Esophagus muscularis mucosa (tissue), 4 donors: ENCODE measurements around the gene ENOX2. TPM values are rescaled to one million over a fixed set of nuclear protein-coding genes. Genes with fewer than 3 reads are reported as not detected.
A peak's percentile ranks its signal among the peaks of the same experiment; 100 is the strongest.

Source experiments
- DNase-seq: peaks from one replicate; pipeline ENCODE4 v3.0.0-alpha.2; 2017; ENCODE audit errors: extremely low spot score
- H3K27ac ChIP-seq, 4 donors: fragments of 200-600 bp; sonication (generic); replicated peaks in 1 of 4; 1 replicate in 3 of 4; 2 replicates in 1 of 4; pipeline ENCODE4 v1.5.1; 2016 to 2019; ENCODE audit warnings: mild to moderate bottlenecking in 1 of 4
- H3K27me3 ChIP-seq, 4 donors: fragments of 200-600 bp; sonication (generic); one replicate each; pipeline versions ENCODE4 v1.5.1 to v1.6.0; 2016 to 2019
- H3K36me3 ChIP-seq, 4 donors: fragments of 200-600 bp; sonication (generic); one replicate each; pipeline ENCODE4 v1.5.1; 2016 to 2019
- H3K4me1 ChIP-seq, 4 donors: fragments of 200-600 bp; sonication (generic); one replicate each; pipeline ENCODE4 v1.5.1; 2016 to 2019
- H3K4me3 ChIP-seq, 4 donors: fragments of 200-600 bp; sonication (generic); 1 replicate in 2 of 4; 2 replicates in 2 of 4; pipeline ENCODE4 v1.5.1; 2016 to 2019; ENCODE audit warnings: mild to moderate bottlenecking in 4 of 4, moderate library complexity in 1 of 4
- H3K9me3 ChIP-seq, 4 donors: fragments of 200-600 bp; sonication (generic); 1 replicate in 3 of 4; 2 replicates in 1 of 4; pipeline ENCODE4 v1.5.1; 2016 to 2019
- CTCF ChIP-seq, 3 experiments: fragments of 200-600 bp in 2 of 3; fragments of 450-650 bp in 1 of 3; sonication (generic) in 2 of 3; IDR thresholded peaks; one replicate each; pipeline ENCODE4 v1.5.1; 2017 to 2019; ENCODE audit warnings: antibody characterized with exemption in 3 of 3, mild to moderate bottlenecking in 2 of 3, moderate library complexity in 1 of 3
- EP300 ChIP-seq: sonication (generic); formaldehyde crosslinking; IDR thresholded peaks from one replicate; pipeline ENCODE4 v1.6.1; 2017; ENCODE audit warnings: antibody characterized with exemption
- POLR2A ChIP-seq: fragments of 450-650 bp; IDR thresholded peaks from one replicate; pipeline ENCODE4 v1.6.1; 2017; ENCODE audit warnings: antibody characterized with exemption, moderate library complexity, mild to moderate bottlenecking, low read depth
- POLR2AphosphoS5 ChIP-seq, 2 donors: sonication (generic); formaldehyde crosslinking; IDR thresholded peaks; one replicate each; pipeline ENCODE4 v1.6.1; 2017; ENCODE audit warnings: antibody characterized with exemption in 2 of 2
- WGBS: methylation state at CpG from one replicate; pipeline ENCODE4 v1.1.5; 2018; 5-methylcytosine and 5-hydroxymethylcytosine counted together
- intact Hi-C: fragments of 100-400 bp; cut with DNase I; formaldehyde crosslinking; loops from one replicate; pipeline ENCODE4 v1.15.1; 2023
- total RNA-seq, 4 donors: library from RNA; depleted of rRNA; stranded (reverse); fragments of >200 nt; gene quantifications; one replicate each; pipeline versions ENCODE4 v1.1.0 to v1.2.1, GENCODE V29; 2016

Gene ENOX2
- total RNA-seq = 10 to 100 TPM; 12.4 to 17.1 (median 15.5) TPM

GRCh38 chrX:130902783-130903613 is at the start of gene ENOX2:
Gene ENOX2 (minus strand): TSS chrX:130903209. CDS start chrX:130703216, 199,993 bp downstream.
- DNase-seq = peak; percentile 96
- Histone ChIP-seq H3K27me3 (no peaks in the 10 kb centered on the region), H3K4me1 (peaks cover 0 to 10% (median 3%) of the 10 kb centered on the region in 4 donors), H3K27ac (peak within 1 kb of the TSS; percentile 76 to 86 (median 81)), H3K9me3 (no peaks in the 10 kb centered on the region), H3K36me3 (no peaks in the 10 kb centered on the region), H3K4me3 (peak within 1 kb of the TSS; percentile 63 to 77 (median 68))
- WGBS = 40% methylated on average over 40 of the region's 50 CpGs
- intact Hi-C loops = no loop called here
- TF ChIP-seq POLR2A = peak; percentile 63
- no peak for TF ChIP-seq CTCF (IDR thresholded peaks at IDR 0.05)
- peak; percentile 79 to 89 for TF ChIP-seq POLR2AphosphoS5 (IDR thresholded peaks at IDR 0.05)
- TF ChIP-seq EP300 = no peak

GRCh38 chrX:130952266-130953043 is 49.4 kb upstream of the ENOX2 start:
- H3K27me3 ChIP-seq = no peaks in the 10 kb centered on the region
- H3K4me1 ChIP-seq = no peaks in the 10 kb centered on the region
- no peak overlapping the region for H3K4me3 ChIP-seq
- no peak overlapping the region for H3K27ac ChIP-seq
- intact Hi-C loops = no loop called here
- WGBS = 51% methylated on average over 2 of the region's 2 CpGs
- DNase-seq = no peak
- TF ChIP-seq EP300 (no peak), POLR2AphosphoS5 (IDR thresholded peaks at IDR 0.05) (no peak), POLR2A (no peak), CTCF (IDR thresholded peaks at IDR 0.05) (no peak)
- no peaks in the 10 kb centered on the region for H3K36me3 ChIP-seq
- H3K9me3 ChIP-seq = peaks cover 0 to 12% (median 2%) of the 10 kb centered on the region in 4 donors

- Histone ChIP-seq H3K4me3 (no peak overlapping the region), H3K36me3 (no peaks in the 10 kb centered on the region), H3K27ac (no peak overlapping the region), H3K4me1 (no peaks in the 10 kb centered on the region), H3K27me3 (no peaks in the 10 kb centered on the region), H3K9me3 (peaks cover 0 to 18% (median 2%) of the 10 kb centered on the region in 4 donors)
- no peak for TF ChIP-seq EP300
- no peak for TF ChIP-seq POLR2A
- no peak for TF ChIP-seq CTCF (IDR thresholded peaks at IDR 0.05)
- TF ChIP-seq POLR2AphosphoS5 (IDR thresholded peaks at IDR 0.05) = no peak
- no peak for DNase-seq
- intact Hi-C loops = no loop called here
- WGBS = 54% methylated on average over 2 of the region's 2 CpGs
These were observed 41.2 kb upstream of the ENOX2 start for GRCh38 chrX:130944230-130944629.

GRCh38 chrX:130937101-130937500 is 34.1 kb upstream of the ENOX2 start:
- H3K9me3 ChIP-seq = no peaks in the 10 kb centered on the region
- H3K27ac ChIP-seq = no peak overlapping the region
- H3K4me3 ChIP-seq = no peak overlapping the region
- intact Hi-C loops = no loop called here
- TF ChIP-seq EP300 (no peak), CTCF (IDR thresholded peaks at IDR 0.05) (no peak), POLR2AphosphoS5 (IDR thresholded peaks at IDR 0.05) (no peak), POLR2A (no peak)
- no peaks in the 10 kb centered on the region for H3K36me3 ChIP-seq
- H3K27me3 ChIP-seq = no peaks in the 10 kb centered on the region
- no peaks in the 10 kb centered on the region for H3K4me1 ChIP-seq
- no peak for DNase-seq
